Motor neuron (in vitro differentiated cells): Measurements from ENCODE around the gene TAF5. TPM values are rescaled to one million over a fixed set of nuclear protein-coding genes. Genes with fewer than 3 reads are reported as not detected.

ENCODE experiments used
- ATAC-seq, 8 experiments: fragments of 200-7000 bp; cut with Tn5 transposase; replicated peaks in 6 of 8; 2 replicates each; pipeline ENCODE4 v1.8.0; 2021; ENCODE audit warnings: mild to moderate bottlenecking in 8 of 8, moderate library complexity in 8 of 8
- H3K27ac ChIP-seq, 2 donors: fragments of 250-450 bp; sonication (Bioruptor Pico); 2 replicates each; pipeline ENCODE4 v1.9.0; 2021; ENCODE audit warnings: antibody characterized with exemption in 2 of 2, mild to moderate bottlenecking in 2 of 2, moderate library complexity in 1 of 2
- H3K4me1 ChIP-seq, 2 donors: fragments of 250-450 bp; sonication (Bioruptor Pico); replicated peaks in 1 of 2; 2 replicates each; pipeline ENCODE4 v1.6.1; 2021; ENCODE audit warnings: antibody characterized with exemption in 2 of 2, mild to moderate bottlenecking in 2 of 2, moderate library complexity in 1 of 2
- H3K4me3 ChIP-seq, 5 donors: fragments of 250-450 bp; sonication (Bioruptor Pico); 2 replicates each; pipeline ENCODE4 v1.9.0; 2021; ENCODE audit warnings: antibody characterized with exemption in 5 of 5, mild to moderate bottlenecking in 5 of 5, moderate library complexity in 4 of 5
- WGBS, 10 experiments: fragments of 450-650 bp; shearing (Covaris generic); methylation state at CpG; one replicate each; pipeline ENCODE4 v1.0.0; 2022; 5-methylcytosine and 5-hydroxymethylcytosine counted together
- in situ Hi-C, 9 experiments: fragments of 400-800 bp; cut with MboI; loops; one replicate each; pipeline ENCODE4 v1.15.0; 2021; ENCODE audit warnings: low sequenced_read_pairs in 9 of 9, low pct_unique_long_range_greater_than_20kb in 2 of 9; ENCODE audit not compliant: unreplicated experiment in 9 of 9
- total RNA-seq, 8 experiments: library from RNA; unstranded; fragments of 300-600 nt; gene quantifications; 2 replicates each; pipeline versions ENCODE4 v1.2.3 to v1.2.4, GENCODE V29; 2022

The TAF5 gene
- total RNA-seq, 8 experiments from 2014 or later: 2.5 to 11.0 (median 7.9) TPM

GRCh38 chr10:103367379-103367781, 396 bp upstream of the TAF5 start:
- peak overlapping the region in 1 of 2 donors; percentile 93 for H3K27ac ChIP-seq
- H3K4me3 ChIP-seq: peak overlapping the region; percentile 49 to 95 (median 81)
- peak in 2 of 8 experiments; percentile 2 to 4 for ATAC-seq
- WGBS, 10 experiments: 24 to 90% (median 64%) methylated on average over 4 to 10 of the region's 10 CpGs; no CpG with 5 or more reads in 1 of the 10 experiments
- peaks cover 9 to 11% of the 10 kb centered on the region in 2 donors for H3K4me1 ChIP-seq
- in situ Hi-C loops: no loop called here

GRCh38 chr10:103373544-103373943, 5.8 kb downstream of the TAF5 start:
- WGBS, 10 experiments: 0 to 100% (median 94%) methylated on average over 1 to 3 of the region's 3 CpGs; no CpG with 5 or more reads in 2 of the 10 experiments
- in situ Hi-C loops: no loop called here
- no peak for ATAC-seq
- Histone ChIP-seq H3K27ac (no peak overlapping the region), H3K4me3 (no peak overlapping the region), H3K4me1 (peaks cover 9 to 11% of the 10 kb centered on the region in 2 donors)

- WGBS, 10 experiments: 83 to 100% (median 96%) methylated on average over 1 to 5 of the region's 5 CpGs; no CpG with 5 or more reads in 2 of the 10 experiments
- in situ Hi-C loops: no loop called here
- no peak overlapping the region for H3K27ac ChIP-seq
- no peak overlapping the region for H3K4me3 ChIP-seq
- peaks cover 6 to 7% of the 10 kb centered on the region in 2 donors for H3K4me1 ChIP-seq
- ATAC-seq: no peak
These were observed 6.5 kb downstream of the TAF5 start for GRCh38 chr10:103374263-103374662.

- Histone ChIP-seq H3K4me1 (no peaks in the 10 kb centered on the region), H3K27ac (no peak overlapping the region), H3K4me3 (no peak overlapping the region)
- no peak for ATAC-seq
- WGBS, 10 experiments: 89 to 100% (median 97%) methylated on average over 1 to 5 of the region's 5 CpGs; no CpG with 5 or more reads in 2 of the 10 experiments
- in situ Hi-C loops: no loop called here
These were observed 15.0 kb downstream of the TAF5 start for GRCh38 chr10:103382769-103383168.

- WGBS, 10 experiments: 32 to 94% (median 78%) methylated on average over 3 to 14 of the region's 14 CpGs; no CpG with 5 or more reads in 1 of the 10 experiments
- Histone ChIP-seq H3K27ac (no peak overlapping the region), H3K4me3 (peak overlapping the region in 3 of 5 donors; percentile 13 to 22 (median 20)), H3K4me1 (peaks cover 27 to 34% of the 10 kb centered on the region in 2 donors)
- ATAC-seq: peak in 1 of 8 experiments; percentile 16
- in situ Hi-C loops: no loop called here
These were observed 26.4 kb downstream of the TAF5 start for GRCh38 chr10:103394180-103394579.

- peak overlapping the region; percentile 72 to 98 (median 85) for H3K4me3 ChIP-seq
- peak overlapping the region; percentile 93 for H3K27ac ChIP-seq
- ATAC-seq: peak in 1 of 8 experiments; percentile 2
- in situ Hi-C loops: no loop called here
- 0 to 7% (median 0%) methylated on average over 2 to 10 of the region's 11 CpGs; no CpG with 5 or more reads in 3 of the 10 experiments for WGBS, 10 experiments
- H3K4me1 ChIP-seq: peaks cover 27 to 34% of the 10 kb centered on the region in 2 donors
These were observed 27.9 kb downstream of the TAF5 start for GRCh38 chr10:103395754-103396066.

GRCh38 chr10:103396067-103396788, 28.5 kb downstream of the TAF5 start, which contains the start of the genes ATP5MK and PDCD11:
ATP5MK (minus strand) TSS chr10:103396475; CDS start chr10:103392457, 4,018 bp downstream.
PDCD11 (plus strand) TSS chr10:103396626; CDS start chr10:103398427, 1,801 bp downstream.
- WGBS, 10 experiments: 0 to 1% (median 0%) methylated on average over 1 to 30 of the region's 56 CpGs; no CpG with 5 or more reads in 3 of the 10 experiments
- Histone ChIP-seq H3K27ac (peak within 1 kb of the TSS; percentile 93), H3K4me1 (peaks cover 27 to 34% of the 10 kb centered on the region in 2 donors), H3K4me3 (peak within 1 kb of the TSS; percentile 72 to 98 (median 85))
- ATAC-seq: peak; percentile 97 to 99 (median 99)
- in situ Hi-C loops: no loop called here

GRCh38 chr10:103396789-103397087, 29.0 kb downstream of the TAF5 start:
- WGBS, 10 experiments: 0 to 6% (median 0%) methylated on average over 1 to 8 of the region's 8 CpGs; no CpG with 5 or more reads in 3 of the 10 experiments
- H3K4me3 ChIP-seq: peak overlapping the region; percentile 72 to 98 (median 85)
- in situ Hi-C loops: no loop called here
- H3K27ac ChIP-seq: peak overlapping the region; percentile 50 to 74
- peaks cover 27 to 34% of the 10 kb centered on the region in 2 donors for H3K4me1 ChIP-seq
- peak in 2 of 8 experiments; percentile 10 to 13 for ATAC-seq

- WGBS, 10 experiments: 26 to 70% (median 51%) methylated on average over 2 to 16 of the region's 19 CpGs; no CpG with 5 or more reads in 1 of the 10 experiments
- Histone ChIP-seq H3K4me1 (peaks cover 27 to 34% of the 10 kb centered on the region in 2 donors), H3K4me3 (peak overlapping the region; percentile 72 to 98 (median 85)), H3K27ac (no peak overlapping the region)
- ATAC-seq: peak in 1 of 8 experiments; percentile 3
- in situ Hi-C loops: no loop called here
These were observed 29.5 kb downstream of the TAF5 start for GRCh38 chr10:103397191-103397825.

- Histone ChIP-seq H3K4me1 (no peaks in the 10 kb centered on the region), H3K4me3 (no peak overlapping the region), H3K27ac (no peak overlapping the region)
- in situ Hi-C loops: loop anchor here in 1 of 9 experiments (25.0 kb wide), 1 partner anchor 174 kb away; no protein-coding TSS in a partner anchor
- ATAC-seq: no peak
- WGBS, 10 experiments: 81 to 100% (median 100%) methylated on average over 1 to 2 of the region's 2 CpGs; no CpG with 5 or more reads in 3 of the 10 experiments
These were observed 45.8 kb downstream of the TAF5 start for GRCh38 chr10:103413564-103413963.

GRCh38 chr10:103415581-103415980, 47.8 kb downstream of the TAF5 start:
- no peak overlapping the region for H3K4me3 ChIP-seq
- in situ Hi-C loops: loop anchor here in 1 of 9 experiments (25.0 kb wide), 1 partner anchor 172 kb away; no protein-coding TSS in a partner anchor
- WGBS, 10 experiments: 69 to 100% (median 93%) methylated on average over 3 to 8 of the region's 8 CpGs; no CpG with 5 or more reads in 2 of the 10 experiments
- no peak for ATAC-seq
- H3K27ac ChIP-seq: no peak overlapping the region
- H3K4me1 ChIP-seq: no peaks in the 10 kb centered on the region

- no peak overlapping the region for H3K27ac ChIP-seq
- in situ Hi-C loops: loop anchor here in 1 of 9 experiments (25.0 kb wide), 1 partner anchor 171 kb away; no protein-coding TSS in a partner anchor
- no peaks in the 10 kb centered on the region for H3K4me1 ChIP-seq
- no peak overlapping the region for H3K4me3 ChIP-seq
- ATAC-seq: peak; percentile 31 to 67 (median 56)
- WGBS, 10 experiments: 23 to 81% (median 60%) methylated on average over 1 to 6 of the region's 8 CpGs; no CpG with 5 or more reads in 1 of the 10 experiments
These were observed 48.8 kb downstream of the TAF5 start for GRCh38 chr10:103416436-103417147.
